Osteoblast (primary cell): ENCODE measurements around the gene SMTN. TPM values are rescaled to one million over a fixed set of nuclear protein-coding genes. Genes with fewer than 3 reads are reported as not detected.

Source experiments
- DNase-seq: peaks from one replicate; pipeline ENCODE4 v3.0.0; 2011; ENCODE audit warnings: low spot score, mixed read lengths; ENCODE audit not compliant: insufficient read length; ENCODE audit errors: missing footprints
- H2AFZ ChIP-seq: 2 replicates; pipeline ENCODE4 v1.6.0; 2011; ENCODE audit warnings: mild to moderate bottlenecking, low read length
- H3K27ac ChIP-seq: 2 replicates; pipeline ENCODE4 v1.5.1; 2011; ENCODE audit warnings: mild to moderate bottlenecking, low read depth, low read length, moderate library complexity
- H3K27me3 ChIP-seq: 2 replicates; pipeline ENCODE4 v1.6.0; 2012; ENCODE audit warnings: mild to moderate bottlenecking, control low read depth, inconsistent platforms, low read length, moderate library complexity; ENCODE audit not compliant: insufficient read depth
- H3K36me3 ChIP-seq: 2 replicates; pipeline ENCODE4 v1.5.1; 2011; ENCODE audit warnings: mild to moderate bottlenecking, low read length, control low read depth, moderate library complexity; ENCODE audit not compliant: insufficient read depth
- H3K4me1 ChIP-seq: 2 replicates; pipeline ENCODE4 v1.5.1; 2011; ENCODE audit warnings: mild to moderate bottlenecking, low read length, control low read depth, moderate library complexity; ENCODE audit not compliant: insufficient read depth
- H3K4me2 ChIP-seq: 2 replicates; pipeline ENCODE4 v1.6.0; 2011; ENCODE audit warnings: mild to moderate bottlenecking, low read length; ENCODE audit not compliant: insufficient read depth
- H3K4me3 ChIP-seq: fragments of 200-600 bp; sonication (generic); 3 replicates; pipeline ENCODE4 v1.5.1; 2012; ENCODE audit warnings: mild to moderate bottlenecking, low read length, inconsistent platforms; ENCODE audit not compliant: insufficient read depth
- H3K79me2 ChIP-seq: 2 replicates; pipeline ENCODE4 v1.6.0; 2012; ENCODE audit warnings: mild to moderate bottlenecking, low read length, control low read depth, inconsistent platforms; ENCODE audit not compliant: insufficient read depth
- H3K9me3 ChIP-seq: 2 replicates; pipeline ENCODE4 v1.5.1; 2011; ENCODE audit warnings: low read depth, low read length, control low read depth
- H4K20me1 ChIP-seq: 2 replicates; pipeline ENCODE4 v1.6.0; 2012; ENCODE audit warnings: mild to moderate bottlenecking, low read length, control low read depth; ENCODE audit not compliant: insufficient read depth
- CTCF ChIP-seq: IDR thresholded peaks from 2 replicates; pipeline ENCODE4 v1.5.1; 2011; ENCODE audit warnings: mild to moderate bottlenecking, low read depth, low read length, moderate library complexity; ENCODE audit errors: extremely low read depth
- total RNA-seq: library from RNA; depleted of rRNA; stranded (reverse); fragments of >200 nt; gene quantifications from 2 replicates; pipeline ENCODE4 v1.2.3, GENCODE V29; 2012

Gene SMTN
- total RNA-seq, result 30.6 and 31.5 TPM in 2 replicates

GRCh38 chr22:31080848-31081649 lies at the start of gene SMTN:
TSS of gene SMTN (plus strand) at chr22:31081318. CDS start at chr22:31083259, 1,941 bp downstream.
- Histone ChIP-seq H3K9me3 (no peaks in the 10 kb centered on the region), H2AFZ (peak within 1 kb of the TSS; percentile 91), H3K27me3 (no peaks in the 10 kb centered on the region), H3K4me3 (peak within 1 kb of the TSS; percentile 95), H4K20me1 (peaks cover 19% of the 10 kb centered on the region), H3K27ac (peak within 1 kb of the TSS; percentile 78), H3K36me3 (peaks cover 17% of the 10 kb centered on the region), H3K79me2 (peaks cover 47% of the 10 kb centered on the region), H3K4me1 (peaks cover 35% of the 10 kb centered on the region), H3K4me2 (peak within 1 kb of the TSS; percentile 93)
- peak; percentile 99 for DNase-seq
- TF ChIP-seq CTCF, result no peak

GRCh38 chr22:31036671-31037550 lies 44.2 kb upstream of the SMTN start:
- no peaks in the 10 kb centered on the region for H3K36me3 ChIP-seq
- H3K4me3 ChIP-seq, result peak overlapping the region; percentile 61
- peaks cover 26% of the 10 kb centered on the region for H3K4me1 ChIP-seq
- H3K9me3 ChIP-seq, result no peaks in the 10 kb centered on the region
- H3K79me2 ChIP-seq, result no peaks in the 10 kb centered on the region
- peak; percentile 35 for TF ChIP-seq CTCF
- H2AFZ ChIP-seq, result peak overlapping the region; percentile 81
- H3K27ac ChIP-seq, result peak overlapping the region; percentile 71
- H3K27me3 ChIP-seq, result no peaks in the 10 kb centered on the region
- DNase-seq, result peak; percentile 85
- peak overlapping the region; percentile 78 for H3K4me2 ChIP-seq
- no peaks in the 10 kb centered on the region for H4K20me1 ChIP-seq

DNA sequence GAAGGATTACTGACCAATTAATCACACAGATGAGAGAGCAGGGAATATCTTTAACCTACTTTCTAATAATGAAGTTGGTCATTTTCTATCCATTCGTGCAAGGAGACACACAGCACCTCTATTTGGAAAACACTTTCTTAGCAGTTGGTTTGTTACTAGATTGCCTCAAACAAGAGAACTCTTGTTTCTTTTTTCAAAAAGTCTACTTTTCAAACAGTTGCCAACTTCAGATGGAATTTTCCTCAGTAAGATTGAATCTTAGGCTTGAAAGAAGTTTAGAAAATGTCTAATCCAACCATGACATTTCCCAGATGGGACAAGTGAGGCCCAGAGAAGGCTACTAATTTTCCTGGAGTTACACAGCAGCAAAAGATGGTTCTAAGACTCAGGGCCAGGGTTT lies 42.4 kb upstream of the SMTN start:
- no peak for TF ChIP-seq CTCF
- Histone ChIP-seq H3K36me3 (no peaks in the 10 kb centered on the region), H3K27ac (peak overlapping the region; percentile 2), H3K79me2 (no peaks in the 10 kb centered on the region), H3K9me3 (no peaks in the 10 kb centered on the region), H4K20me1 (no peaks in the 10 kb centered on the region), H3K4me3 (no peak overlapping the region), H3K4me1 (peaks cover 26% of the 10 kb centered on the region), H3K4me2 (no peak overlapping the region), H3K27me3 (no peaks in the 10 kb centered on the region), H2AFZ (no peak overlapping the region)
- DNase-seq, result no peak

GRCh38 chr22:31039393-31039792 lies 41.7 kb upstream of the SMTN start:
- Histone ChIP-seq H3K4me3 (no peak overlapping the region), H3K27ac (peak overlapping the region; percentile 15), H3K79me2 (no peaks in the 10 kb centered on the region), H4K20me1 (no peaks in the 10 kb centered on the region), H2AFZ (no peak overlapping the region), H3K4me2 (no peak overlapping the region), H3K27me3 (no peaks in the 10 kb centered on the region), H3K4me1 (peaks cover 31% of the 10 kb centered on the region), H3K36me3 (no peaks in the 10 kb centered on the region), H3K9me3 (no peaks in the 10 kb centered on the region)
- peak; percentile 89 for DNase-seq
- no peak for TF ChIP-seq CTCF
